NT2/D1 (cell line): ENCODE data around the gene ELP4.
"Not testable (repeated sequence)": the region's sequence is repeated elsewhere in the genome, so short reads cannot be mapped to it uniquely, and the experiment has no call there.

ENCODE experiments used
- DNase-seq: peaks from one replicate; pipeline ENCODE4 v3.0.0-alpha.2; 2011; ENCODE audit warnings: low read depth, low spot score
- H3K27me3 ChIP-seq: 2 replicates; pipeline ENCODE4 v1.6.0; 2011; ENCODE audit warnings: mild to moderate bottlenecking; ENCODE audit not compliant: insufficient read length, insufficient read depth
- H3K36me3 ChIP-seq: 2 replicates; pipeline ENCODE4 v1.6.1; 2011; ENCODE audit warnings: mild to moderate bottlenecking, low read length, mixed read lengths; ENCODE audit not compliant: insufficient read depth, insufficient read length
- H3K4me1 ChIP-seq: 2 replicates; pipeline ENCODE4 v1.5.1; 2011; ENCODE audit not compliant: insufficient read depth, insufficient read length
- H3K4me3 ChIP-seq: 2 replicates; pipeline ENCODE4 v1.5.1; 2011; ENCODE audit warnings: low read depth; ENCODE audit not compliant: insufficient read length
- H3K9ac ChIP-seq: 2 replicates; pipeline ENCODE4 v1.6.0; 2011; ENCODE audit warnings: low read depth; ENCODE audit not compliant: insufficient read length
- H3K9me3 ChIP-seq: 2 replicates; pipeline ENCODE4 v1.5.1; 2011; ENCODE audit warnings: mild to moderate bottlenecking, low read length; ENCODE audit not compliant: insufficient read depth
- SUZ12 ChIP-seq: IDR thresholded peaks from 2 replicates; pipeline ENCODE4 v1.6.1; 2011; ENCODE audit not compliant: insufficient read length, insufficient read depth; ENCODE audit errors: extremely low read depth
- YY1 ChIP-seq: IDR thresholded peaks from 2 replicates; pipeline ENCODE4 v1.6.1; 2011; ENCODE audit not compliant: insufficient read length, insufficient read depth
- ZNF274 ChIP-seq: IDR thresholded peaks from 2 replicates; pipeline ENCODE4 v1.6.1; 2011; ENCODE audit warnings: mild to moderate bottlenecking, low read depth, low read length

The ELP4 gene

GRCh38 chr11:31687861-31688260 lies 178.3 kb downstream of the ELP4 start:
- no peaks in the 10 kb centered on the region for H3K36me3 ChIP-seq
- H3K4me3 ChIP-seq = no peak overlapping the region
- no peaks in the 10 kb centered on the region for H3K9me3 ChIP-seq
- DNase-seq = no peak
- H3K9ac ChIP-seq = no peak overlapping the region
- H3K4me1 ChIP-seq = no peaks in the 10 kb centered on the region
- TF ChIP-seq SUZ12 = no peak
- TF ChIP-seq YY1 = no peak
- TF ChIP-seq ZNF274 = no peak
- no peaks in the 10 kb centered on the region for H3K27me3 ChIP-seq

- Histone ChIP-seq H3K9ac (no peak overlapping the region), H3K27me3 (no peaks in the 10 kb centered on the region), H3K9me3 (no peaks in the 10 kb centered on the region), H3K4me1 (no peaks in the 10 kb centered on the region), H3K4me3 (no peak overlapping the region), H3K36me3 (no peaks in the 10 kb centered on the region)
- no peak for DNase-seq
- no peak for TF ChIP-seq SUZ12
- no peak for TF ChIP-seq ZNF274
- no peak for TF ChIP-seq YY1
Observed at GRCh38 chr11:31689559-31689958, 180.0 kb downstream of the ELP4 start.

GRCh38 chr11:31690041-31690440 lies 180.5 kb downstream of the ELP4 start:
- H3K4me1 ChIP-seq = no peaks in the 10 kb centered on the region
- H3K9ac ChIP-seq = no peak overlapping the region
- TF ChIP-seq SUZ12 = no peak
- TF ChIP-seq ZNF274 = no peak
- no peaks in the 10 kb centered on the region for H3K27me3 ChIP-seq
- no peak overlapping the region for H3K4me3 ChIP-seq
- no peaks in the 10 kb centered on the region for H3K36me3 ChIP-seq
- no peaks in the 10 kb centered on the region for H3K9me3 ChIP-seq
- DNase-seq = no peak

GRCh38 chr11:31690516-31690915 lies 180.9 kb downstream of the ELP4 start:
- H3K4me1 ChIP-seq = no peaks in the 10 kb centered on the region
- H3K27me3 ChIP-seq = no peaks in the 10 kb centered on the region
- TF ChIP-seq ZNF274 = no peak
- no peak for TF ChIP-seq SUZ12
- no peak for TF ChIP-seq YY1
- H3K4me3 ChIP-seq = no peak overlapping the region
- no peaks in the 10 kb centered on the region for H3K36me3 ChIP-seq
- DNase-seq = no peak
- H3K9ac ChIP-seq = no peak overlapping the region
- no peaks in the 10 kb centered on the region for H3K9me3 ChIP-seq

GRCh38 chr11:31692466-31692865 lies 182.9 kb downstream of the ELP4 start:
- DNase-seq = no peak
- Histone ChIP-seq H3K4me1 (no peaks in the 10 kb centered on the region), H3K4me3 (no peak overlapping the region), H3K9me3 (no peaks in the 10 kb centered on the region), H3K27me3 (no peaks in the 10 kb centered on the region), H3K36me3 (no peaks in the 10 kb centered on the region), H3K9ac (no peak overlapping the region)
- TF ChIP-seq SUZ12 = no peak
- no peak for TF ChIP-seq ZNF274
- no peak for TF ChIP-seq YY1

GRCh38 chr11:31697049-31697448 lies 187.5 kb downstream of the ELP4 start:
- not testable (repeated sequence) for H3K4me3 ChIP-seq, H3K9ac ChIP-seq, H3K9me3 ChIP-seq, H3K36me3 ChIP-seq, DNase-seq, H3K27me3 ChIP-seq, H3K4me1 ChIP-seq

GRCh38 chr11:31699066-31699465 lies 189.5 kb downstream of the ELP4 start:
- H3K9ac ChIP-seq = no peak overlapping the region
- H3K27me3 ChIP-seq = no peaks in the 10 kb centered on the region
- no peak for TF ChIP-seq YY1
- no peak for TF ChIP-seq SUZ12
- TF ChIP-seq ZNF274 = no peak
- DNase-seq = no peak
- H3K4me1 ChIP-seq = no peaks in the 10 kb centered on the region
- no peaks in the 10 kb centered on the region for H3K36me3 ChIP-seq
- H3K4me3 ChIP-seq = no peak overlapping the region
- no peaks in the 10 kb centered on the region for H3K9me3 ChIP-seq

GRCh38 chr11:31702966-31703365 lies 193.4 kb downstream of the ELP4 start:
- TF ChIP-seq ZNF274 (no peak), SUZ12 (no peak), YY1 (no peak)
- DNase-seq = no peak
- H3K9ac ChIP-seq = no peak overlapping the region
- H3K4me3 ChIP-seq = no peak overlapping the region
- H3K4me1 ChIP-seq = no peaks in the 10 kb centered on the region
- H3K36me3 ChIP-seq = no peaks in the 10 kb centered on the region
- no peaks in the 10 kb centered on the region for H3K9me3 ChIP-seq
- H3K27me3 ChIP-seq = no peaks in the 10 kb centered on the region
